Brain microvascular endothelial cell (primary cell): ENCODE results near the gene CFAP45.
A peak's percentile ranks its signal among the peaks of the same experiment; 100 is the strongest.

ENCODE experiments used
- DNase-seq: peaks from one replicate; pipeline ENCODE4 v3.0.0-alpha.2; 2020
- H3K27ac ChIP-seq: fragments of 250-450 bp; sonication (Bioruptor Pico); 2 replicates; pipeline ENCODE4 v1.5.1; 2020; ENCODE audit warnings: mild to moderate bottlenecking, moderate library complexity
- H3K27me3 ChIP-seq: fragments of 250-450 bp; sonication (Bioruptor Pico); replicated peaks from 2 replicates; pipeline ENCODE4 v1.5.1; 2020; ENCODE audit warnings: mild to moderate bottlenecking
- H3K36me3 ChIP-seq: fragments of 250-450 bp; sonication (Bioruptor Pico); replicated peaks from 2 replicates; pipeline ENCODE4 v1.5.1; 2020; ENCODE audit warnings: mild to moderate bottlenecking
- H3K4me3 ChIP-seq: 2 replicates; pipeline ENCODE4 v1.5.1; 2011; ENCODE audit warnings: low read depth, mild to moderate bottlenecking, control low read depth, low read length, moderate library complexity
- in situ Hi-C: cut with HindIII; loops from 2 replicates; pipeline ENCODE4 v1.10.0; 2017; ENCODE audit warnings: low sequenced_read_pairs, low pct_ligation_motif_present
- TF ChIP-seq, protein P1 (sequence below): IDR thresholded peaks from 2 replicates; pipeline ENCODE4 v1.5.1; 2011; ENCODE audit warnings: low read depth, mild to moderate bottlenecking, moderate library complexity, low read length, control low read depth, inconsistent platforms; ENCODE audit errors: missing control alignments

The CFAP45 gene

DNA sequence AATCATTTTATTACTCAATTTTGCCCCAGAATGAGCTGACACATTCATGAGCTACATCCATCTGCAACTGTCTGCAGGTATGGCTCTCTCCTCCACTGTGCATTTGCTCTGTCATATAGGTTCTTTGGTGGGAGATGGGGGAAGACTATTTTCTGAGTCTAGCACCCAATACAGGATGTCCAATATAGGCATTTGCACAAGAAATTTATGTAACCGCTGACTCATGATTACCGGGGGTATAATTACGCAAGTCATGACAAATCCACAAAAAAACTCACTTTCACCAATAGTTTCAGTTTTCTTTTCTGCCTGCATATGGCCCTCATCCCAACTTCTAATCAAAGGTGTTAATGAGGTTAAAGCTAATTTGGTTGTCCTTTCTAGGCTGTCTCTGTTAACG lies 20.0 kb downstream of the CFAP45 start:
- in situ Hi-C loops = no loop called here
- Histone ChIP-seq H3K36me3 (no peaks in the 10 kb centered on the region), H3K27ac (no peak overlapping the region), H3K4me3 (no peak overlapping the region), H3K27me3 (no peaks in the 10 kb centered on the region)
- TF ChIP-seq, protein P1, sequence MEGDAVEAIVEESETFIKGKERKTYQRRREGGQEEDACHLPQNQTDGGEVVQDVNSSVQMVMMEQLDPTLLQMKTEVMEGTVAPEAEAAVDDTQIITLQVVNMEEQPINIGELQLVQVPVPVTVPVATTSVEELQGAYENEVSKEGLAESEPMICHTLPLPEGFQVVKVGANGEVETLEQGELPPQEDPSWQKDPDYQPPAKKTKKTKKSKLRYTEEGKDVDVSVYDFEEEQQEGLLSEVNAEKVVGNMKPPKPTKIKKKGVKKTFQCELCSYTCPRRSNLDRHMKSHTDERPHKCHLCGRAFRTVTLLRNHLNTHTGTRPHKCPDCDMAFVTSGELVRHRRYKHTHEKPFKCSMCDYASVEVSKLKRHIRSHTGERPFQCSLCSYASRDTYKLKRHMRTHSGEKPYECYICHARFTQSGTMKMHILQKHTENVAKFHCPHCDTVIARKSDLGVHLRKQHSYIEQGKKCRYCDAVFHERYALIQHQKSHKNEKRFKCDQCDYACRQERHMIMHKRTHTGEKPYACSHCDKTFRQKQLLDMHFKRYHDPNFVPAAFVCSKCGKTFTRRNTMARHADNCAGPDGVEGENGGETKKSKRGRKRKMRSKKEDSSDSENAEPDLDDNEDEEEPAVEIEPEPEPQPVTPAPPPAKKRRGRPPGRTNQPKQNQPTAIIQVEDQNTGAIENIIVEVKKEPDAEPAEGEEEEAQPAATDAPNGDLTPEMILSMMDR = no peak
- DNase-seq = peak; percentile 66

DNA sequence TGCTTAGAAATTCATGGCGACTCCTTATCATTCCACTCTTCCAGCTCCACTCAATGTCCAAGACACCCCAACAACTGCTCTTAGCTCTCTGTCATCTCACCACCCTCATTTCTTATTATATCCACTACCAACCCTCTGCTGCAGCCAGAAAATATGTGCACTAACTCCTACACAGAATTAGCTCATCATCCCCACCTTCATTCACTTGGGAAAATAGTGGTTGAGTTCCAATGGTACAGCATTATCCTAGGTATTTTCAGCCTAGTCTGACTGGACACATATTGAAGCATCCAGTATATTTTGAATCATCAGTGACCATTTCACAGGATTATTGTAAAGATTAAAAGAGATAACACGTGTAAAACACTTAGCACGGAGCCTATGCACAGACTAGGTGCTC lies 20.8 kb downstream of the CFAP45 start:
- TF ChIP-seq, protein P1 = no peak
- in situ Hi-C loops = no loop called here

DNA sequence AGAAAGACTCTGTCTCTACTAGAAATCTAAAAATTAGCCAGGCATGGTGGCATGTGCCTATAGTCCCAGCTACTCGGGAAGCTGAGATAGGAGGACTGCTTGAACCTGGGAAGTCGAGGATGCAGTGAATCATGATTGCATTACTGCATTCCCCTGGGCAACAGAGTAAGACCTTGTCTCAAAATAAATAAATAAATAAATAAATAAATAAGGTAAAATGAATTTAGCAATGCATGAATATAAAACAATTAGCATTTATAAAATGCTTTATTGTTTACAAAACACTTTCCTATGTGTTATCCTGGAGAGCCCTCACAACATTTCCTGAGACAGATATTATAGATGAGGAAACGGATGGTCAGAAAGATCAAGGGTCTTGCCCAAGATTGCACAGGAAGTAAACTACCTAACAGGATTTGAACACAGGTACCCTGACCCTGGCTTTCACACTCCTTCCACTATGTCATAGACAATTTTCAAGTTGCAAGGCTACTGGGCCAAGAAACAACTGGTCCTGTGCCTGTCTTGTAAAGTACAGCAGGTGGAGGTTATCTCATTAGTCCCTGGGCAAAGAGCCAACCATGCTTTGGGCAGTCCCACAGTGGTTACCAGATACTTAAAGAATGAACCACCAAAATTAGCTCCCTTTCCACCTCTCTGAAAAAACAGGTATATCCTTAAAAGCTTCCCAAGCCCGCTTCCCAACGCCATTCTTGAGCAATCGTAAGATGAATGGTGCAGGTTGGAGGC lies 22.1 kb downstream of the CFAP45 start:
- H3K36me3 ChIP-seq = no peaks in the 10 kb centered on the region
- TF ChIP-seq, protein P1 = no peak
- no peak overlapping the region for H3K4me3 ChIP-seq
- no peak for DNase-seq
- H3K27ac ChIP-seq = no peak overlapping the region
- in situ Hi-C loops = no loop called here
- H3K27me3 ChIP-seq = no peaks in the 10 kb centered on the region

More for the DNA sequence above, 20.8 kb downstream of the CFAP45 start:
- Histone ChIP-seq H3K27ac (no peak overlapping the region), H3K4me3 (no peak overlapping the region), H3K27me3 (no peaks in the 10 kb centered on the region), H3K36me3 (no peaks in the 10 kb centered on the region)
- DNase-seq = no peak

DNA sequence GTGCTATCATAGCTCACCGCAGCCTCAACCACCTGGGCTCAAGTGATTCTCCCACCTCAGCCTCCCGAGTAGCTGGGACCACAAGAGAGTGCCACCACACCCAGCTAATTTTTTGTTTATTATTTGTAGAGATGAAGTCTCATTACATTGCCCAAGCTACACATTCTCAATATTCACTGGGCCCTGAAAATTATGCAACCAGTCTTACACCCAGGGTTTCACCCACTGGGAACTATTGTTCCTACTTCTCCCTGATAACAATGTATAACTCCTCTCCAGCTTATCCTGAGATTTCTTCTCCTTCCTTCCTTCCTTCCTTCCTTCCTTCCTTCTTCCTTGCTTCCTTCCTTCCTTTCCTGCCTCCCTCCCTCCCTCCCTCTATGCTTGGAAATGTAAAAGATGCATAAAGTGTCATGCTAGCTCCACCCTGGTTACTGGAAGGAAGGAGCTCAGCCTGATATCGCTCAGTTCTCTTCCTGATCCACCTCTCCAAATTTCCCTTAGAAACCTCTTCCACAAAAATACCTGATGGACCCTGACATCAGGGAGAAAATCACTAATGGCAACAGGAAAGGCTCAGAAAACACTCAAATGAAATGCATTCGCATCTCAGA lies 26.3 kb downstream of the CFAP45 start:
- Histone ChIP-seq H3K27me3 (no peaks in the 10 kb centered on the region), H3K36me3 (no peaks in the 10 kb centered on the region), H3K27ac (no peak overlapping the region), H3K4me3 (no peak overlapping the region)
- DNase-seq = no peak
- TF ChIP-seq, protein P1 = no peak
- in situ Hi-C loops = no loop called here

- TF ChIP-seq, protein P1 = no peak
- Histone ChIP-seq H3K27ac (no peak overlapping the region), H3K27me3 (no peaks in the 10 kb centered on the region), H3K36me3 (no peaks in the 10 kb centered on the region), H3K4me3 (no peak overlapping the region)
- no peak for DNase-seq
- in situ Hi-C loops = no loop called here
Observed at GRCh38 chr1:159872891-159873290, 27.1 kb downstream of the CFAP45 start.
